Activated T-helper 1 cell treated with anti-CD3 and anti-CD28 coated beads, Interleukin-2, amount 50 U/mL, for 16 hours (primary cell): Measurements from ENCODE around the gene AGPAT3.

Source experiments
- DNase-seq, 2 donors: peaks; one replicate each; pipeline ENCODE4 v3.0.0-alpha.2; 2020; ENCODE audit warnings: low read depth in 1 of 2, low spot score in 1 of 2

Gene AGPAT3

GRCh38 chr21:43905726-43906455, 40.9 kb downstream of the AGPAT3 start:
- DNase-seq, result no peak

GRCh38 chr21:43906585-43907370, 41.8 kb downstream of the AGPAT3 start:
- DNase-seq, result no peak

- no peak for DNase-seq
Measured at GRCh38 chr21:43907751-43908150, 42.7 kb downstream of the AGPAT3 start.

GRCh38 chr21:43908167-43908566, 43.1 kb downstream of the AGPAT3 start:
- DNase-seq, result no peak

- no peak for DNase-seq
Measured at GRCh38 chr21:43909741-43910400, 44.8 kb downstream of the AGPAT3 start.

- no peak for DNase-seq
Measured at GRCh38 chr21:43910460-43910859, 45.4 kb downstream of the AGPAT3 start.

GRCh38 chr21:43911015-43911934, 46.3 kb downstream of the AGPAT3 start:
- no peak for DNase-seq

- DNase-seq, result no peak
Measured at GRCh38 chr21:43911935-43912487, 47.0 kb downstream of the AGPAT3 start.

- DNase-seq, result no peak
Measured at GRCh38 chr21:43912500-43912899, 47.5 kb downstream of the AGPAT3 start.

- DNase-seq, result no peak
Measured at GRCh38 chr21:43912910-43913309, 47.9 kb downstream of the AGPAT3 start.

- no peak for DNase-seq
Measured at GRCh38 chr21:43913928-43914327, 48.9 kb downstream of the AGPAT3 start.

GRCh38 chr21:43916076-43916475, 51.1 kb downstream of the AGPAT3 start:
- no peak for DNase-seq

- peak; percentile 26 to 39 for DNase-seq
Measured at GRCh38 chr21:43916691-43917514, 51.9 kb downstream of the AGPAT3 start.

GRCh38 chr21:43917515-43918384, 52.7 kb downstream of the AGPAT3 start:
- DNase-seq, result no peak

GRCh38 chr21:43918385-43918947, 53.4 kb downstream of the AGPAT3 start:
- DNase-seq, result no peak

- no peak for DNase-seq
Measured at GRCh38 chr21:43919283-43919682, 54.3 kb downstream of the AGPAT3 start.

- no peak for DNase-seq
Measured at GRCh38 chr21:43919871-43920801, 55.1 kb downstream of the AGPAT3 start.
